ENCODE measurements around the gene SLC44A3. TPM values are rescaled to one million over a fixed set of nuclear protein-coding genes. Genes with fewer than 3 reads are reported as not detected.

The SLC44A3 gene
- total and polyA plus RNA-seq, 2 of the 13 experiments (the other 11 are each of a cell fraction or from before 2014, with no cell fraction given), result 6.8 to 14.1 TPM

DNA sequence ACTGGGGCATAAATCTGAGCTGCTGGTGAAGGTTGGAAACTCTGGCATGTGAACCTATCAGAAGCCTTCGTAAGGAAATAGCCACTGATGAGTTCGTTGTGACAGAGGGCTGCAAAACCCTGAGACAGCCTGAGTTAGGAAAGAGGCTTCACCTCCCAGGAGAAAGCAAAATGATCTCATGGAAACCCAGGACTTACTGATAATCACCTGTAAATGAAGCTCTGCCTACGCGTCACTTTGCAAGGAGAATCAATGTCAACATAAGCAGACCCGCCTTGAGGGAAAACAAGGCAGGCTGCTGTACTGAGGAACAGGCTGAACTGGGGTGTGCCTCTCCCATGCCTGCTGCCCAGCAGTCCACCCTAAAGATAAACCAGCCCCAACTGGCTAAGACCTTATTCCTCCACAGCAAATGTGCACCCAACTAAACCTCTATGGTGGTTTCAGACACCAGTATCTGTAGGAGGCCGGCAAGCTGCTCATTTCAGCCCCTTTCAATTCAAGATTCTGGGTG, 46.8 kb upstream of the SLC44A3 start (continued):
- TF ChIP-seq PATZ1 (CRISPR knock-in tag; IDR thresholded peaks at IDR 0.05) (no peak), ATAD3A (CRISPR knock-in tag; IDR thresholded peaks at IDR 0.05) (no peak), RBM39 (IDR thresholded peaks at IDR 0.05; ENCODE audit: low read depth, low read length, poor library complexity, severe bottlenecking) (no peak), SMARCC2 (IDR thresholded peaks at IDR 0.05) (no peak), ZNF207 (IDR thresholded peaks at IDR 0.05; ENCODE audit: borderline replicate concordance) (no peak)

GRCh38 chr1:94773931-94774422, 46.2 kb upstream of the SLC44A3 start:
- in situ Hi-C loops (cut with HindIII; ENCODE audit: extremely low pct_ligation_motif_present, low pct_unique_long_range_greater_than_20kb) (no loop called here), intact Hi-C loops (cut with micrococcal nuclease; ENCODE audit: unreplicated experiment) (no loop called here)
- H3K27ac ChIP-seq (ENCODE audit: extremely low read length, insufficient read depth, low read length), result no peak overlapping the region
- H2AFZ ChIP-seq (ENCODE audit: low read length), result peak overlapping the region; percentile 7
- FAIRE-seq (peak; percentile 26), DNase-seq (ENCODE audit: low spot score) (peak; percentile 20), ATAC-seq (peak; percentile 68)
- H3K4me1 ChIP-seq (ENCODE audit: insufficient read depth, low read length), result peaks cover 25% of the 10 kb centered on the region
- H3K36me3 ChIP-seq (replicated peaks in 1 of 2; ENCODE audit: control insufficient read depth in 1 of 2, insufficient read depth in 2 of 2, low read length in 2 of 2), result no peaks in the 10 kb centered on the region
- 34% methylated on average over 8 of the region's 8 CpGs for WGBS (ENCODE audit: low lambda C conversion rate)
- no peaks in the 10 kb centered on the region for H4K20me1 ChIP-seq (ENCODE audit: insufficient read depth, low read length)
- POLR2A ChIA-PET, result no interaction called here
- H3K4me3 ChIP-seq (replicated peaks in 1 of 3; ENCODE audit: insufficient read depth in 1 of 3, low read depth in 2 of 3, low read length in 3 of 3), result no peak overlapping the region
- CTCF ChIA-PET (ENCODE audit: low intra/inter-chr PET ratio, low total read pairs), result no interaction called here
- peak overlapping the region; percentile 49 for H3K4me2 ChIP-seq (ENCODE audit: low read depth, low read length)
- no peaks in the 10 kb centered on the region for H3K79me2 ChIP-seq (ENCODE audit: insufficient read depth, low read length)
- H3K9me3 ChIP-seq (ENCODE audit: low read length), result peaks cover 10% of the 10 kb centered on the region; the same call in 1 of the 2 replicates
- BruUV-seq (replicated peaks), result no TSS peak
- no peak overlapping the region; the same call in 1 of the 2 replicates for H3K9ac ChIP-seq (ENCODE audit: insufficient read depth, low read depth, low read length)
- H3K27me3 ChIP-seq (ENCODE audit: control insufficient read depth in 1 of 2, insufficient read depth in 2 of 2, low read length in 2 of 2), result no peaks in the 10 kb centered on the region
- TF ChIP-seq HOXA3 (CRISPR knock-in tag; IDR thresholded peaks at IDR 0.05) (0 out of 2 replicates have a peak, but pooled peaks have one; percentile 20), EP300 (IDR thresholded peaks at IDR 0.05; ENCODE audit: low read depth in 2 of 2, low read length in 2 of 2) (0 out of 4 replicates have a peak, but pooled peaks of 1 of the 2 experiments have one; percentile 3), EP300 (CRISPR knock-in tag; IDR thresholded peaks at IDR 0.05; ENCODE audit: borderline replicate concordance) (no peak), ZNF274 (CRISPR knock-in tag; IDR thresholded peaks at IDR 0.05) (no peak), NR2F6 (IDR thresholded peaks at IDR 0.05) (peak; percentile 62), NR2F6 (CRISPR knock-in tag; IDR thresholded peaks at IDR 0.05) (0 out of 2 replicates have a peak, but pooled peaks have one; percentile 16), ATF4 (CRISPR knock-in tag; IDR thresholded peaks at IDR 0.05) (0 out of 4 replicates have a peak, but pooled peaks of 1 of the 2 experiments have one; percentile 21), HMG20A (CRISPR knock-in tag; IDR thresholded peaks at IDR 0.05; ENCODE audit: borderline replicate concordance) (0 out of 2 replicates have a peak, but pooled peaks have one; percentile 17)
- TF ChIP-seq, protein P1, sequence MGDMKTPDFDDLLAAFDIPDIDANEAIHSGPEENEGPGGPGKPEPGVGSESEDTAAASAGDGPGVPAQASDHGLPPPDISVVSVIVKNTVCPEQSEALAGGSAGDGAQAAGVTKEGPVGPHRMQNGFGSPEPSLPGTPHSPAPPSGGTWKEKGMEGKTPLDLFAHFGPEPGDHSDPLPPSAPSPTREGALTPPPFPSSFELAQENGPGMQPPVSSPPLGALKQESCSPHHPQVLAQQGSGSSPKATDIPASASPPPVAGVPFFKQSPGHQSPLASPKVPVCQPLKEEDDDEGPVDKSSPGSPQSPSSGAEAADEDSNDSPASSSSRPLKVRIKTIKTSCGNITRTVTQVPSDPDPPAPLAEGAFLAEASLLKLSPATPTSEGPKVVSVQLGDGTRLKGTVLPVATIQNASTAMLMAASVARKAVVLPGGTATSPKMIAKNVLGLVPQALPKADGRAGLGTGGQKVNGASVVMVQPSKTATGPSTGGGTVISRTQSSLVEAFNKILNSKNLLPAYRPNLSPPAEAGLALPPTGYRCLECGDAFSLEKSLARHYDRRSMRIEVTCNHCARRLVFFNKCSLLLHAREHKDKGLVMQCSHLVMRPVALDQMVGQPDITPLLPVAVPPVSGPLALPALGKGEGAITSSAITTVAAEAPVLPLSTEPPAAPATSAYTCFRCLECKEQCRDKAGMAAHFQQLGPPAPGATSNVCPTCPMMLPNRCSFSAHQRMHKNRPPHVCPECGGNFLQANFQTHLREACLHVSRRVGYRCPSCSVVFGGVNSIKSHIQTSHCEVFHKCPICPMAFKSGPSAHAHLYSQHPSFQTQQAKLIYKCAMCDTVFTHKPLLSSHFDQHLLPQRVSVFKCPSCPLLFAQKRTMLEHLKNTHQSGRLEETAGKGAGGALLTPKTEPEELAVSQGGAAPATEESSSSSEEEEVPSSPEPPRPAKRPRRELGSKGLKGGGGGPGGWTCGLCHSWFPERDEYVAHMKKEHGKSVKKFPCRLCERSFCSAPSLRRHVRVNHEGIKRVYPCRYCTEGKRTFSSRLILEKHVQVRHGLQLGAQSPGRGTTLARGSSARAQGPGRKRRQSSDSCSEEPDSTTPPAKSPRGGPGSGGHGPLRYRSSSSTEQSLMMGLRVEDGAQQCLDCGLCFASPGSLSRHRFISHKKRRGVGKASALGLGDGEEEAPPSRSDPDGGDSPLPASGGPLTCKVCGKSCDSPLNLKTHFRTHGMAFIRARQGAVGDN (CRISPR knock-in tag; IDR thresholded peaks at IDR 0.05), result peak; percentile 25

Measured in HepG2 (cell line).